ENCODE measurements around the gene NUP153. TPM values are rescaled to one million over a fixed set of nuclear protein-coding genes. Genes with fewer than 3 reads are reported as not detected.

The NUP153 gene
- polyA plus RNA-seq, 4 donors, result 7.6 to 31.6 (median 8.6) TPM

Other genes starting within 250 kb of the NUP153 start
- 10 to 100 TPM in 2 of 4 donors, 1 to 10 TPM in 2; 5.1 to 33.1 (median 9.1) TPM for gene FAM8A1, start 106.6 kb downstream of the NUP153 start, polyA plus RNA-seq

Data from small intestine (tissue), 4 donors.